Activated CD8-positive, alpha-beta memory T cell treated with anti-CD3 and anti-CD28 coated beads for 4 hours (primary cell): ENCODE results near the gene COLEC11.
"Not testable (repeated sequence)": the region's sequence is repeated elsewhere in the genome, so short reads cannot be mapped to it uniquely, and the experiment has no call there.

Experiments
- DNase-seq, 2 donors: peaks; one replicate each; pipeline ENCODE4 v3.0.0-alpha.2; 2020; ENCODE audit warnings: low read depth in 2 of 2

Gene COLEC11

GRCh38 chr2:3625186-3625585, 30.3 kb downstream of the COLEC11 start:
- DNase-seq = no peak

DNA sequence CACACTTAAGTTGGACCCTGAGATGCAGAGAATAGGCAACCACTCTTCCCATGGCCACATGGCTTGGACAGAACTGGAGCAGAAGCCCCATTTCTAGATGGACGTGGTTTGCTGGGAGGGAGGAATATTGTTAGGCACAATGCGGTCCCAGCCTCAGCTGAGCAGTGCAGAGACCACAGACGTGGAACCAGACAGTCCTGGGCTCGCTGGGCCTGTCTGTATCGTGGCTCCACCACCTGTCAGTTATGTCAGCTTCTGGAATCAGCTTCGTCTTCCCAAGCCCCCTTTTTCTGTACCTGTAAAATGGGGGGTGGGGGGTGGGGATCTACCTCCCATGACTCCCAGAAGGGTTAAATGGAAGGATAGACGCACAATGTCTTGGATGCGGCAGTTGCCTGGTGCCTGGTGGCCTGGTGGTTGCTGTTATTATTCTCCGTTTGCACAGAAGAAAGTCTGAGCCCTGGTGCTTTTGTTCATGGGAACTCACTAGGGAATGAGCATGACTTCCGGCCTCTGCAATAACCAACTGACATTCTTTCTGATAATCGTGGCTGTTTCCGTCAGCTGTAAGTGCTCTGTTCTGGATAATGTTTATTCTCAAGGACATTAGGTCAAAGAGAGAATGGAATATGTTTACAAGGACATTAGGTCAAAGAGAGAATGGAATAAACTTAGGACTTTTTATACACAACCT, 31.4 kb downstream of the COLEC11 start:
- no peak for DNase-seq

- DNase-seq = no peak
Measured at GRCh38 chr2:3626812-3627499, 32.0 kb downstream of the COLEC11 start.

DNA sequence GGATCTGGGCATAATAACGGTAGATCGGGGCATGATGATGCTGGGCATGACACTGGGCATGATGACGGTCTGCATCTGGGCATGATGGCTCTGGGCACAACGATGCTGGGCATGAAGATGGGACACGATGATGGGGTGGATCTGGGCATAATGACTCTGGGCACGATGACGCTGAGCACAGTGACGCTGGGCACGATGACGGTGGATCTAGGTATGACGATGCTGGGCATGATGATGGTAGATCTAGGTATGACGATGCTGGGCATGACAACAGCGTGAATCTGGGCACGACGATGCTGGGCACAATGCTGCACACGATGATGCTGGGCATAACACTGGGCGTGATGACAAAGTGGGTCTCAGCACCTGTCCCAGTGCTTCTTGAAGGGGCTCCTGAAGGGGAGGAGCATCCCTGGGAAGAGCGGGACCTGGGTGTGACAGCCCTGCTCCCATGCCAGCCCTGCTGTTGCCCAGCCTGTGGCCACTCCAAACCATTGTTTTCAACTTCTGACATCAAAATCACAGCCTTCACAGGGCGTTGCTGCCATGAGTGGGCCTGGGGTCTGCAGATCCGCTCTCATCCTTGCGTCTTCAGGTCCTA, 32.7 kb downstream of the COLEC11 start:
- no peak for DNase-seq

DNA sequence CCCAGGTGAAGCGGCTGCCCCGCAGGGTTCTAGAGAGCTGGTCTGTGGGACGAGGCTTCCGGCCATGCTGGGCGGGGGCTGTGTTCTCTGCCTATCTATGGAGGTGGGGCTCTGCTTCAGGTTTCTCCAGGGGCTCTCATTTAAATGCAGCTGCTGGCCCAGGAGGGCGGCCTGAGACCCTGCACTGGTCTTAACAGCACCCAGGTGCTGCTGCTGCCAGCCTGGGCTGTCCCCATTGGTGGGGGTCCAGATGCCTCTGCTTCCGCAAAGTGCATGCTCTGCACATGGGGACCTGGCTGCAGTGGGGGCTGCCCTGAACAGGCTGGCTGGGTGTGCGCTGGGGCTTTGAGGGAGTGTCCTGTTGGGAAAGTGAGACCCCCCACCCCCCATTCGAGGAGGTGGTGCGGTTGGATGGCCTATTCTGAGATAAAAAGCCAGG, 33.3 kb downstream of the COLEC11 start:
- no peak for DNase-seq

DNA sequence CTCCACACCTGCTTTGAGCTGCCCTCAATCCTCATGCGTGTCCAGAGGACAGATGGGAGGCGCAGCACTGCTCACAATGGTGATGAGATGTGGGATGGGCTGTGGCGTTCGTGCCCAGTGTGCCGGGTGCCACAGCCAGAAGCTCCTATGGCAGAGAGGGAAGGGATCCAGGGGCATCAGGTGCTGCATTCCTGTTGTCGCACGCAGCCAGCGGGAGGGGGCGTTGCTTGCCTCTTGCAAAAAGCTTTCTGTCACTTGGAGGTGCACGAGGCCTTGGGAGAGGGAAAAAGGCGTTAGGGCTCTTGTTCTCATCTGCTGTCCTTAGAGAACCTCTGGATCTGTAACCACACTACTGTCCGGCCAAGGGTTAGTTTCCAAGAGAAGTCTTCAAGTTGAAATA, 33.9 kb downstream of the COLEC11 start:
- DNase-seq = no peak

GRCh38 chr2:3630631-3631030, 35.7 kb downstream of the COLEC11 start:
- DNase-seq = no peak

- DNase-seq = no peak
Measured at GRCh38 chr2:3631161-3631850, 36.4 kb downstream of the COLEC11 start.

DNA sequence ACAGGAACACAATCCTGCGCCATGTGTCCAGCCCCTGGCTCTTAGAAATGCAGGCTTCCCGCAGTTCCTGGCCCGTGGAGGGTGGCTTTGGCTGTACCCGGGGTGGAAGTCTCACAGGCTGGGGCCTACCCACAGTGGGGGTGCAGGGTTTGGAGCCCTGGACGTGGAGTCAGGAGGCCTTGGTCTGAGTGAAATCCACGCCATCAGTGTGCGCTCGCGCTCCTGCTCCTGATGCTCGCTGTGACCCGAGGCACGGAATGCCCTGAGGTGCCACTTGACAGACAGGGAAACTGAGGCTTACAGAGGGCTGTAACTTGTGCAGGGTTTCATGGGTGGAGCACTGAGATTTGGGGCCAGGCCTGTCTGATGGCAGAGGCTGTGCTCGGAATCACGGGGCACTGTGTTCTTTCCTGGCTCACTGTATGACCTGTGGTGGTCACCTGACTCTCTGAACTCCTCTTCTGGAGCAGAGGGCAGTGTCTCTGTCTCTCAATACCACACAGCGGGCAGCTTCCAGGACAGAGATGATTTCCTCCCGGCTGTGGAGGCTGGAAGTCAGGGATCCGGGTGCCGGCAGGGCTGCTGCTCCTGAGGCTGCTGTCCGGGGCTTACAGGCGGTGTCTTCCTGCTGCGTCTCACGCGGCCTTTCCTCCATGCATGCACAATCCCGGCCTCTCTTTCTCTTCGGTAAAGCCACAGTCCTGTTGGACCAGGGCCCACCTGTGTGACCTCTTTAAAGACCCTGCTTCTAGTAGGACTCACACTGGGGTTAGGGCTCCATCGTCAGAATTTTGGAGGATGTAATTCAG, 37.1 kb downstream of the COLEC11 start:
- DNase-seq = no peak

GRCh38 chr2:3633089-3633981, 38.4 kb downstream of the COLEC11 start:
- DNase-seq = no peak

DNA sequence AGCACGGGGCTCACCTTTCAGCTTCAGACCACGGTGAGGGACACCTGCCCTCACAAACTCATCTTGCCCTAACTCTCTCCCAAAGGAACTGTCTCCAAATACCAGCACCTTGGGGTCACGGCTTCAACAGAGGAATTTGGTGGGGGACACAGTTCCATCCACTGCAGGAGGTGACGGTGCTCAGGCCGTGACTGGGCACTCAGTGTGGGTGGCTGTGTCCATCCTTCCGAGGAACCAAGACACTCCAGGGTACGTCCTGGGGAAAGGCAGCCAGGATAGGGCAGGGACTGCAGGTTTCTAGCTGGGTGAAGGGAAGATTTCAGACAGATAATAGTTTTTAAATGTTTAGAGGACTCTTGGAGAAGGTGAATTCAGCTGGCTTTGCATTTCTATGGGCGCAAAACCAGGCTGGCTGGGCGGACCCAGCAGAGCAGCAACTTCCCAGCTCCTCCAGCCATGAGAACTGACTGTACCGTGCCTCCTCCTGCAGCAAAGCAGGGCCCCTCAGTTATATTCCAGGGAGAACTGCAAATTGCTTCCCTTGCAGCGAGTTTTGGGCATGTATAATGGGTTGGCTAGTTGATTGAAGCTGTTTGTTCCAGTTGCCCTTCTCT, 39.2 kb downstream of the COLEC11 start:
- no peak for DNase-seq

GRCh38 chr2:3634596-3635121, 39.7 kb downstream of the COLEC11 start:
- DNase-seq = no peak

GRCh38 chr2:3635171-3635974, 40.5 kb downstream of the COLEC11 start:
- DNase-seq = no peak

- DNase-seq = not testable (repeated sequence)
Measured at GRCh38 chr2:3635975-3636327, 41.0 kb downstream of the COLEC11 start.

GRCh38 chr2:3636586-3637310, 41.8 kb downstream of the COLEC11 start:
- no peak for DNase-seq

- DNase-seq = no peak
Measured at GRCh38 chr2:3637311-3637675, 42.4 kb downstream of the COLEC11 start.

DNA sequence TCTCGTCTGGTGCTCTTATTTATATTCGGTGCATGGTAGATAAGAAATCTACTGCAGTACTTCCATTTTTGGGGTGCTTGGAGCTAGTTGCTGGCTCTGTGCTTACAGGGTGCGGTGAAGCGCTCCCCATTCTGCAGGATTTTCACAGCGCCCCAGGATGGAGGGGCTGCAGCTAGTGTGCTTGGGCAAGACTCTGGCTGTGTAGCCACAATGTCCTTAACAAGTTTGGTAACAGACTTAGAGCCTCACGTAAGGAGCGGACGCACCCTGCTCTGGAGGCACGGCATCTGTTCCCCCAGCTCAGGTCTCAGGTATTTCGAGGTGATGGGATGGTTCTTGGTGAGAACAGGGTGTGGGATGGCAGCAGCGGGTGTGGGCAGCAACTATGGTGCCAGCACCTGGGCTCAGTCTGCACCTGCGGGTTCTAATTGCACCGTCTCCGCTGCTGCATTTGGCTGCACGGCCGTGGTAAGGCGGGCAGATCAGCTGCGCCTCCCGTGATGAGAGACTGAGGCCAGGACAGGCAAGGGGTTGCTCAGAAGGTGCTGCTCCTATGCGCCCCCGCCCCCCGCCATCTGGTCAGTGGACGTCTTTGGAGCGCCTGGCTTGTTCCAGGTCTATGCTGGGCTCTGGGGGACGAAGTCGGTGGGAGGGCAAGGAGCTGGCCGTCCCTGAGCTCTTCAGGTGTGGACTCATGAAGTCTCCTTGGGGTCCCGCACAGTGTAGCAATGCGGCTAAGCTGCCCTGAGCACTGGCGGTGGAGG, 43.0 kb downstream of the COLEC11 start:
- DNase-seq = no peak

- no peak for DNase-seq
Measured at GRCh38 chr2:3638456-3638810, 43.5 kb downstream of the COLEC11 start.
